ENCODE measurements around the gene TBC1D19.

The TBC1D19 gene

GRCh38 chr4:26784207-26784865, 200.5 kb downstream of the TBC1D19 start:
- no peak for DNase-seq

- no peak for DNase-seq
These were observed 201.4 kb downstream of the TBC1D19 start for GRCh38 chr4:26785312-26785711.

- no peak for DNase-seq
These were observed 201.9 kb downstream of the TBC1D19 start for GRCh38 chr4:26785810-26786209.

GRCh38 chr4:26786916-26787315, 203.0 kb downstream of the TBC1D19 start:
- no peak for DNase-seq

GRCh38 chr4:26787461-26788340, 203.8 kb downstream of the TBC1D19 start:
- no peak for DNase-seq

- no peak for DNase-seq
These were observed 204.5 kb downstream of the TBC1D19 start for GRCh38 chr4:26788341-26788733.

GRCh38 chr4:26789208-26789607, 205.3 kb downstream of the TBC1D19 start:
- no peak for DNase-seq

GRCh38 chr4:26791346-26791745, 207.5 kb downstream of the TBC1D19 start:
- DNase-seq: no peak

- no peak for DNase-seq
These were observed 208.8 kb downstream of the TBC1D19 start for GRCh38 chr4:26792639-26793038.

- no peak for DNase-seq
These were observed 209.9 kb downstream of the TBC1D19 start for GRCh38 chr4:26793735-26794134.

- no peak for DNase-seq
These were observed 212.2 kb downstream of the TBC1D19 start for GRCh38 chr4:26796081-26796480.

GRCh38 chr4:26802790-26803189, 218.9 kb downstream of the TBC1D19 start:
- DNase-seq: no peak

GRCh38 chr4:26803211-26803861, 219.5 kb downstream of the TBC1D19 start:
- peak; percentile 8 for DNase-seq

- DNase-seq: no peak
These were observed 220.6 kb downstream of the TBC1D19 start for GRCh38 chr4:26804451-26804850.

GRCh38 chr4:26804925-26805324, 221.0 kb downstream of the TBC1D19 start:
- DNase-seq: peak; percentile 5
